Neural cell (in vitro differentiated cells): ENCODE results near the gene MYO5A. TPM values are rescaled to one million over a fixed set of nuclear protein-coding genes. Genes with fewer than 3 reads are reported as not detected.

Experiments
- H2AFZ ChIP-seq: fragments of 200-600, 300-800 bp; sonication (generic), shearing (Covaris generic); 2 replicates; pipeline ENCODE4 v1.6.0; 2014; ENCODE audit warnings: low read depth, mild to moderate bottlenecking, antibody characterized with exemption, low read length, moderate library complexity
- H3F3A ChIP-seq: fragments of 200-600 bp; shearing (Covaris generic); 2 replicates; pipeline ENCODE4 v1.6.1; 2016; ENCODE audit warnings: mild to moderate bottlenecking, moderate library complexity, mixed read lengths, antibody characterized with exemption, low read length; ENCODE audit not compliant: insufficient read depth, poor library complexity, severe bottlenecking
- H3K27ac ChIP-seq: fragments of 200-600, 300-800 bp; sonication (generic), shearing (Covaris generic); 2 replicates; pipeline ENCODE4 v1.5.1; 2014; ENCODE audit warnings: mild to moderate bottlenecking, low read length, moderate library complexity
- H3K27me3 ChIP-seq: fragments of 300-800, 200-600 bp; sonication (generic), shearing (Covaris generic); 2 replicates; pipeline ENCODE4 v1.6.0; 2014; ENCODE audit warnings: mild to moderate bottlenecking, low read depth, low read length, moderate library complexity; ENCODE audit not compliant: insufficient read depth
- H3K36me3 ChIP-seq: fragments of 300-800, 200-600 bp; sonication (generic), shearing (Covaris generic); 2 replicates; pipeline ENCODE4 v1.5.1; 2014; ENCODE audit warnings: mild to moderate bottlenecking, antibody characterized with exemption, low read length, moderate library complexity; ENCODE audit not compliant: insufficient read depth
- H3K4me2 ChIP-seq: fragments of 300-800, 200-600 bp; sonication (generic), shearing (Covaris generic); 2 replicates; pipeline ENCODE4 v1.6.0; 2014; ENCODE audit warnings: mild to moderate bottlenecking, low read length
- H3K4me3 ChIP-seq: fragments of 300-800, 200-600 bp; sonication (generic), shearing (Covaris generic); 2 replicates; pipeline ENCODE4 v1.5.1; 2014; ENCODE audit warnings: mild to moderate bottlenecking, low read length, moderate library complexity
- H3K79me2 ChIP-seq: fragments of 200-600 bp; shearing (Covaris generic); replicated peaks from 2 replicates; pipeline ENCODE4 v1.6.0; 2014; ENCODE audit warnings: mild to moderate bottlenecking, low read length, moderate library complexity; ENCODE audit not compliant: insufficient read depth
- H3K9ac ChIP-seq: fragments of 300-800, 200-600 bp; sonication (generic), shearing (Covaris generic); 2 replicates; pipeline ENCODE4 v1.6.1; 2016; ENCODE audit warnings: mild to moderate bottlenecking, low read length, mixed read lengths
- H3K9me2 ChIP-seq: fragments of 200-600 bp; shearing (Covaris generic); 2 replicates; pipeline ENCODE4 v1.6.1; 2016; ENCODE audit warnings: mild to moderate bottlenecking, low read length, mixed read lengths; ENCODE audit not compliant: insufficient read depth
- H3K9me3 ChIP-seq: fragments of 200-600, 300-800 bp; sonication (generic), shearing (Covaris generic); 2 replicates; pipeline ENCODE4 v1.6.1; 2016; ENCODE audit warnings: mild to moderate bottlenecking, mixed run types, low read length, moderate library complexity, mixed read lengths
- H4K20me1 ChIP-seq: fragments of 200-600 bp; shearing (Covaris generic); 2 replicates; pipeline ENCODE4 v1.6.1; 2016; ENCODE audit warnings: mild to moderate bottlenecking, mixed run types; ENCODE audit not compliant: insufficient read depth
- EP300 ChIP-seq: fragments of 450-650 bp; conservative IDR thresholded peaks from 2 replicates; pipeline ENCODE4 v1.6.1; 2014; ENCODE audit warnings: antibody characterized with exemption, mild to moderate bottlenecking, moderate library complexity; ENCODE audit not compliant: poor library complexity, severe bottlenecking
- EZH2 ChIP-seq: fragments of 200-600, 300-800 bp; shearing (Covaris generic), sonication (generic); IDR thresholded peaks from 2 replicates; pipeline ENCODE4 v1.6.1; 2014; ENCODE audit warnings: antibody characterized with exemption, low read length, borderline replicate concordance, mild to moderate bottlenecking; ENCODE audit not compliant: insufficient read depth, poor library complexity, severe bottlenecking
- MXI1 ChIP-seq: fragments of 450-650 bp; conservative IDR thresholded peaks from 2 replicates; pipeline ENCODE4 v1.6.1; 2014; ENCODE audit warnings: antibody characterized with exemption, mild to moderate bottlenecking; ENCODE audit not compliant: poor library complexity, severe bottlenecking
- POLR2AphosphoS5 ChIP-seq: IDR thresholded peaks from 2 replicates; pipeline ENCODE4 v1.6.1; 2012
- RAD21 ChIP-seq: fragments of 450-650 bp; conservative IDR thresholded peaks from 2 replicates; pipeline ENCODE4 v1.6.1; 2014; ENCODE audit warnings: antibody characterized with exemption, mild to moderate bottlenecking, moderate library complexity
- REST ChIP-seq: IDR thresholded peaks from 2 replicates; pipeline ENCODE4 v1.6.1; 2012; ENCODE audit warnings: borderline replicate concordance
- SMC3 ChIP-seq: fragments of 450-650 bp; conservative IDR thresholded peaks from 2 replicates; pipeline ENCODE4 v1.6.1; 2014; ENCODE audit warnings: antibody characterized with exemption, mild to moderate bottlenecking, moderate library complexity; ENCODE audit not compliant: poor library complexity
- TAF1 ChIP-seq: IDR thresholded peaks from 2 replicates; pipeline ENCODE4 v1.6.1; 2012; ENCODE audit warnings: low read depth
- polyA plus RNA-seq: library from polyadenylated mRNA; depleted of rRNA; stranded (reverse); fragments of >200 nt; gene quantifications from 2 replicates; pipeline ENCODE4 v1.2.3, GENCODE V29; 2014
- TF ChIP-seq, protein P1 (sequence below): fragments of 450-650 bp; IDR thresholded peaks from 2 replicates; pipeline ENCODE4 v1.5.1; 2014; ENCODE audit warnings: antibody characterized with exemption, mild to moderate bottlenecking, moderate library complexity; ENCODE audit not compliant: poor library complexity, severe bottlenecking

Gene MYO5A
- polyA plus RNA-seq, 1 donor from 2014 or later = 43.8 TPM

- no peak overlapping the region for H3K27ac ChIP-seq
- H3K79me2 ChIP-seq = no peaks in the 10 kb centered on the region
- H3K36me3 ChIP-seq = peaks cover 12% of the 10 kb centered on the region
- no peak overlapping the region for H3K4me3 ChIP-seq
- no peak overlapping the region for H3K9ac ChIP-seq
- no peak overlapping the region for H3K4me2 ChIP-seq
- H3F3A ChIP-seq = no peaks in the 10 kb centered on the region
- H3K9me2 ChIP-seq = no peaks in the 10 kb centered on the region
- no peaks in the 10 kb centered on the region for H3K9me3 ChIP-seq
- TF ChIP-seq, protein P1, sequence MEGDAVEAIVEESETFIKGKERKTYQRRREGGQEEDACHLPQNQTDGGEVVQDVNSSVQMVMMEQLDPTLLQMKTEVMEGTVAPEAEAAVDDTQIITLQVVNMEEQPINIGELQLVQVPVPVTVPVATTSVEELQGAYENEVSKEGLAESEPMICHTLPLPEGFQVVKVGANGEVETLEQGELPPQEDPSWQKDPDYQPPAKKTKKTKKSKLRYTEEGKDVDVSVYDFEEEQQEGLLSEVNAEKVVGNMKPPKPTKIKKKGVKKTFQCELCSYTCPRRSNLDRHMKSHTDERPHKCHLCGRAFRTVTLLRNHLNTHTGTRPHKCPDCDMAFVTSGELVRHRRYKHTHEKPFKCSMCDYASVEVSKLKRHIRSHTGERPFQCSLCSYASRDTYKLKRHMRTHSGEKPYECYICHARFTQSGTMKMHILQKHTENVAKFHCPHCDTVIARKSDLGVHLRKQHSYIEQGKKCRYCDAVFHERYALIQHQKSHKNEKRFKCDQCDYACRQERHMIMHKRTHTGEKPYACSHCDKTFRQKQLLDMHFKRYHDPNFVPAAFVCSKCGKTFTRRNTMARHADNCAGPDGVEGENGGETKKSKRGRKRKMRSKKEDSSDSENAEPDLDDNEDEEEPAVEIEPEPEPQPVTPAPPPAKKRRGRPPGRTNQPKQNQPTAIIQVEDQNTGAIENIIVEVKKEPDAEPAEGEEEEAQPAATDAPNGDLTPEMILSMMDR = no peak
- TF ChIP-seq REST = no peak
- no peak for TF ChIP-seq TAF1
- no peak for TF ChIP-seq SMC3
- TF ChIP-seq EP300 = no peak
- TF ChIP-seq EZH2 = no peak
- TF ChIP-seq RAD21 = no peak
- TF ChIP-seq MXI1 = no peak
- no peak for TF ChIP-seq POLR2AphosphoS5
- H3K27me3 ChIP-seq = no peaks in the 10 kb centered on the region
- H2AFZ ChIP-seq = no peak overlapping the region
- no peaks in the 10 kb centered on the region for H4K20me1 ChIP-seq
Observed at GRCh38 chr15:52368402-52368801, 160.3 kb downstream of the MYO5A start.

GRCh38 chr15:52362497-52362896 lies 166.2 kb downstream of the MYO5A start:
- Histone ChIP-seq H3K4me3 (no peak overlapping the region), H3K9me3 (no peaks in the 10 kb centered on the region), H3K4me2 (no peak overlapping the region), H3K79me2 (no peaks in the 10 kb centered on the region), H3F3A (no peaks in the 10 kb centered on the region), H3K36me3 (peaks cover 16% of the 10 kb centered on the region), H4K20me1 (no peaks in the 10 kb centered on the region), H3K27me3 (no peaks in the 10 kb centered on the region), H3K27ac (no peak overlapping the region), H2AFZ (no peak overlapping the region), H3K9ac (no peak overlapping the region), H3K9me2 (no peaks in the 10 kb centered on the region)
- TF ChIP-seq TAF1 (no peak), REST (no peak), EZH2 (no peak), SMC3 (no peak), POLR2AphosphoS5 (no peak), RAD21 (no peak), MXI1 (no peak), EP300 (no peak)
- TF ChIP-seq, protein P1 = no peak
